IMR-90 (cell line): Measurements from ENCODE around the gene CAPZA1. TPM values are rescaled to one million over a fixed set of nuclear protein-coding genes. Genes with fewer than 3 reads are reported as not detected.

Source experiments
- ATAC-seq: fragments of 200-7000 bp; cut with Tn5 transposase; 2 replicates; pipeline ENCODE4 v1.9.1; 2020; ENCODE audit warnings: low read depth, mild to moderate bottlenecking, moderate library complexity
- BruUV-seq: library from RNA; stranded (reverse); fragments of 400-500 nt; replicated peaks from 2 replicates; lab custom pipeline; 2021; lab: Mats Ljungman, UMichigan
- CTCF ChIA-PET: fragments of 300-600 bp; formaldehyde crosslinking; extraction: SDS; loops from one replicate; lab custom pipeline; 2021; ENCODE audit warnings: antibody characterized with exemption; lab: Yijun Ruan, JAX
- POLR2A ChIA-PET: fragments of 300-600 bp; sonication (Branson Sonifier 250); formaldehyde crosslinking; loops from one replicate; lab custom pipeline; 2022; ENCODE audit warnings: antibody characterized with exemption; ENCODE audit not compliant: unreplicated experiment; lab: Charles Lee
- DNase-seq: peaks from one replicate; pipeline ENCODE4 v3.0.0; 2013
- H2AFZ ChIP-seq: replicated peaks from 2 replicates; pipeline ENCODE3; 2013; ENCODE audit warnings: low read length, mild to moderate bottlenecking; ENCODE audit not compliant: poor library complexity
- H2AK5ac ChIP-seq: 2 replicates; pipeline ENCODE4 v1.6.1; 2013; ENCODE audit warnings: low read depth, low read length, inconsistent platforms
- H2AK9ac ChIP-seq: replicated peaks from 2 replicates; pipeline ENCODE3; 2013; ENCODE audit warnings: mild to moderate bottlenecking, low read depth, low read length, moderate library complexity; ENCODE audit not compliant: poor library complexity
- H2BK120ac ChIP-seq: 2 replicates; pipeline ENCODE4 v1.6.1; 2013; ENCODE audit warnings: low read depth, low read length, inconsistent platforms
- H2BK15ac ChIP-seq: 3 replicates; pipeline ENCODE4 v1.6.1; 2013; ENCODE audit warnings: low read depth, low read length, inconsistent platforms
- H2BK20ac ChIP-seq: 2 replicates; pipeline ENCODE4 v1.6.1; 2013; ENCODE audit warnings: low read depth, mild to moderate bottlenecking, inconsistent platforms, low read length, moderate library complexity
- H2BK5ac ChIP-seq: 2 replicates; pipeline ENCODE4 v1.6.1; 2013; ENCODE audit warnings: mild to moderate bottlenecking, low read depth, low read length, inconsistent platforms; ENCODE audit not compliant: poor library complexity, severe bottlenecking
- H3K14ac ChIP-seq: replicated peaks from 2 replicates; pipeline ENCODE4 v1.6.1; 2013; ENCODE audit warnings: low read depth, low read length, inconsistent platforms
- H3K18ac ChIP-seq: 2 replicates; pipeline ENCODE4 v1.6.1; 2013; ENCODE audit warnings: low read depth, low read length, control low read depth
- H3K23ac ChIP-seq: 2 replicates; pipeline ENCODE4 v1.6.1; 2013; ENCODE audit warnings: low read depth, low read length, inconsistent platforms
- H3K27ac ChIP-seq: 2 replicates; pipeline ENCODE4 v1.5.1; 2013; ENCODE audit warnings: mild to moderate bottlenecking, control low read depth, low read length; ENCODE audit not compliant: insufficient read depth
- H3K27me3 ChIP-seq: 2 replicates; pipeline ENCODE4 v1.6.1; 2013; ENCODE audit warnings: low read length; ENCODE audit not compliant: control insufficient read depth, insufficient read depth
- H3K36me3 ChIP-seq: 2 replicates; pipeline ENCODE4 v1.6.1; 2013; ENCODE audit warnings: low read length, mixed read lengths; ENCODE audit not compliant: control insufficient read depth, insufficient read depth
- H3K4ac ChIP-seq: 2 replicates; pipeline ENCODE4 v1.6.1; 2013; ENCODE audit warnings: low read depth, low read length, inconsistent platforms
- H3K4me1 ChIP-seq: 2 replicates; pipeline ENCODE4 v1.6.1; 2013; ENCODE audit warnings: low read length, mixed read lengths; ENCODE audit not compliant: control insufficient read depth, insufficient read depth
- H3K4me2 ChIP-seq: 2 replicates; pipeline ENCODE4 v1.6.1; 2013; ENCODE audit warnings: low read depth, mild to moderate bottlenecking, control low read depth, low read length, moderate library complexity
- H3K4me3 ChIP-seq: 2 replicates; pipeline ENCODE4 v1.5.1; 2013; ENCODE audit warnings: low read depth, mild to moderate bottlenecking, control low read depth, low read length, moderate library complexity; ENCODE audit not compliant: insufficient read depth
- H3K56ac ChIP-seq: 2 replicates; pipeline ENCODE4 v1.6.1; 2013; ENCODE audit warnings: low read length, inconsistent platforms; ENCODE audit not compliant: insufficient read depth; ENCODE audit errors: extremely low read depth
- H3K79me1 ChIP-seq, 2 experiments: 2 replicates each; pipeline ENCODE4 v1.6.1; 2013; ENCODE audit warnings: low read length in 2 of 2, inconsistent platforms in 1 of 2, low read depth in 1 of 2
- H3K9ac ChIP-seq: 2 replicates; pipeline ENCODE4 v1.6.1; 2013; ENCODE audit warnings: low read depth, low read length, control low read depth
- H3K9me1 ChIP-seq: 2 replicates; pipeline ENCODE4 v1.6.1; 2013; ENCODE audit warnings: low read length, inconsistent platforms; ENCODE audit not compliant: insufficient read depth
- H3K9me3 ChIP-seq: 2 replicates; pipeline ENCODE4 v1.6.1; 2013; ENCODE audit warnings: low read length; ENCODE audit not compliant: control insufficient read depth, insufficient read depth
- H4K20me1 ChIP-seq: 2 replicates; pipeline ENCODE4 v1.6.1; 2013; ENCODE audit warnings: low read length, inconsistent platforms; ENCODE audit not compliant: insufficient read depth
- H4K5ac ChIP-seq: 2 replicates; pipeline ENCODE4 v1.6.1; 2013; ENCODE audit warnings: mild to moderate bottlenecking, low read depth, low read length, control low read depth
- H4K8ac ChIP-seq, 2 experiments: 2 replicates each; pipeline ENCODE4 v1.6.1; 2013; ENCODE audit warnings: low read depth in 2 of 2, low read length in 2 of 2, control low read depth in 1 of 2, inconsistent platforms in 1 of 2
- H4K91ac ChIP-seq: 2 replicates; pipeline ENCODE4 v1.6.1; 2013; ENCODE audit warnings: low read depth, low read length, inconsistent platforms; ENCODE audit not compliant: insufficient read depth
- MXI1 ChIP-seq: IDR thresholded peaks from 2 replicates; pipeline ENCODE4 v1.6.1; 2012; ENCODE audit warnings: low read depth, mild to moderate bottlenecking, low read length, moderate library complexity, borderline replicate concordance
- RFX5 ChIP-seq: IDR thresholded peaks from 2 replicates; pipeline ENCODE4 v1.8.0; 2012; ENCODE audit warnings: low read depth, mild to moderate bottlenecking, low read length, moderate library complexity
- WGBS, 2 experiments: methylation state at CpG; one replicate each; pipeline versions ENCODE4 v1.1.5 to v1.1.7; 2013; ENCODE audit warnings: missing lambda C conversion rate in 2 of 2; ENCODE audit not compliant: insufficient read length in 1 of 2; ENCODE audit errors: extremely low coverage in 2 of 2; 5-methylcytosine and 5-hydroxymethylcytosine counted together
- dilution Hi-C: fragments of 300-500 bp; cut with HindIII; formaldehyde crosslinking; loops from one replicate; pipeline ENCODE4 v1.14.3; 2018; ENCODE audit warnings: low sequenced_read_pairs; ENCODE audit not compliant: unreplicated experiment
- in situ Hi-C: fragments of 300-500 bp; cut with MboI; formaldehyde crosslinking; loops from 3 replicates; pipeline ENCODE4 v1.14.3; 2019; ENCODE audit warnings: low sequenced_read_pairs, inconsistent platforms, mixed read lengths
- intact Hi-C: fragments of 100-400 bp; cut with micrococcal nuclease; formaldehyde crosslinking; loops from 2 replicates; pipeline ENCODE4 v1.10.0; 2022
- polyA plus RNA-seq, 3 experiments: library from polyadenylated mRNA; depleted of rRNA; stranded (reverse); fragments of >200 nt; gene quantifications; 2 replicates each; pipeline ENCODE4 v1.2.3, GENCODE V29; 2012; ENCODE audit warnings: low replicate concordance in 1 of 3
- total RNA-seq: library from RNA; depleted of rRNA; stranded (reverse); fragments of >200 nt; gene quantifications from 2 replicates; pipeline ENCODE4 v1.2.3, GENCODE V29; 2012

The CAPZA1 gene
- total and polyA plus RNA-seq, 2 of the 4 experiments (the other 2 are of a cell fraction), result 108 to 262 TPM

DNA sequence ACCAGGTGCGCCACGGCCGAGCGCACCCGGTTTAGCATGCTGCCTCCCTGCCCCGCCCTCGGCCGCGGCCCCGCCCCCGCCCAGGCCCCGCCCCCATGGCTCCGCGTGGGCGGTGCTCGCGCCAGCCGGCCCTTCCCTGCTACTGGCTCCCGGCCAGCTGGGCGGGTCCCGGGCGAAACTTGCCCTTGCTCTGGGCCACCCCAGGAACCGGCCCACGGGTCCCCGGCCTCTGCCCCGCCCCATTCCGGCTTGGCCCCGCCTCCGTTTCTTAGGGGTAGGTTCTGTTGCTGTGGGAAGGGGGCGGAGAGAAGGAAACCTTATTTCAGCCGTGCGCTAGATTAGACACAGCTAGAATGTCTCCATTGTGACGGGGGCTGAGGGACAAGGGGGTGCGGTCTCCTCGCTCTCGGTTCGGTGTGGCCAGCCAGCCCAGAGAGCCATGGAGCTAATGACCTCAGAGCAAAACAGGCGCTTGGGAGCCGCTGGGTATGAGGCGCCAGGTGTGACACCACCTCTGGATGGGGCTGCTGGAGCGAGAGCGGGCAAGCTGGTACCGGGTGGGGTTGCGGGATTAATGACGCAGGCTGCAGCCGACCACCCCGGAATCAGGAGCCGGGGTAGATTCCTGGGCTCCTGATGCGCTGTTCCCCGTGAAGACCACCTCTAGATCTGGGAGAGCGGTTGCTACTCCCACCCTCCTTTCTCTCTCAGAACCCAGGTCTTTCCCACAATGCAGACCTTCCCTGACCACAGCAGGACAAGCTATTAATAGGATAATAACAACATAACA is 95.8 kb downstream of the CAPZA1 start, which contains the start of gene PPM1J:
TSS of gene PPM1J (minus strand) at position 69 of the 790 bp plus-strand sequence. CDS start at position 38, 31 bp downstream.
- H3K36me3 ChIP-seq, result no peaks in the 10 kb centered on the region
- ChIA-PET CTCF (interaction anchor here (0.7 to 4.7 kb wide), 17 partner anchors 11 to 963 kb away, joined by 3 to 32 read pairs (median 3); partner anchors contain the start of gene LRIG2), POLR2A (no interaction called here)
- H4K91ac ChIP-seq, result no peak within 1 kb of the TSS
- intact Hi-C loops, result loop anchor here (1.0 to 10.0 kb wide), 6 partner anchors 89 to 962 kb away; partner anchors contain the start of genes LRIG2 and SLC16A1
- H3K14ac ChIP-seq, result no peak within 1 kb of the TSS
- H3K27me3 ChIP-seq, result peaks cover 7% of the 10 kb centered on the region; the same call in 1 of the 2 replicates
- no peak within 1 kb of the TSS for H4K5ac ChIP-seq
- H3K4me3 ChIP-seq, result peak within 1 kb of the TSS; percentile 68
- H3K18ac ChIP-seq, result no peak within 1 kb of the TSS
- no peak within 1 kb of the TSS for H3K27ac ChIP-seq
- H3K4ac ChIP-seq, result no peak within 1 kb of the TSS
- 0 out of 2 replicates have a peak, but pooled peaks have one; percentile 55 for TF ChIP-seq MXI1
- no peak for TF ChIP-seq RFX5
- dilution Hi-C loops, result no loop called here
- H4K20me1 ChIP-seq, result no peaks in the 10 kb centered on the region
- no peaks in the 10 kb centered on the region for H3K9me3 ChIP-seq
- peak within 1 kb of the TSS; percentile 19 for H3K9ac ChIP-seq
- no peak within 1 kb of the TSS for H2AK5ac ChIP-seq
- WGBS, 2 experiments, result 0% methylated on average over 19 of the region's 51 CpGs; no CpG with 5 or more reads in 1 of the 2 experiments
- no peak within 1 kb of the TSS for H2BK20ac ChIP-seq
- DNase-seq (peak; percentile 83), ATAC-seq (peak; percentile 79)
- no peaks in the 10 kb centered on the region for H3K79me1 ChIP-seq
- 0 out of 2 replicates have a peak within 1 kb of the TSS, but pooled peaks have one; percentile 4 for H3K23ac ChIP-seq
- no TSS peak for BruUV-seq
- H2BK5ac ChIP-seq, result no peak within 1 kb of the TSS
- no peak within 1 kb of the TSS for H4K8ac ChIP-seq
- in situ Hi-C loops, result loop anchor here (5.0 to 25.0 kb wide), 3 partner anchors 92 to 972 kb away; partner anchors contain the start of gene SLC16A1
- no peak within 1 kb of the TSS; the same call in 2 of the 3 replicates for H2BK15ac ChIP-seq
- H3K4me1 ChIP-seq, result no peaks in the 10 kb centered on the region
- peak within 1 kb of the TSS; percentile 94 for H2AFZ ChIP-seq
- peak within 1 kb of the TSS; percentile 83 for H2AK9ac ChIP-seq
- peak within 1 kb of the TSS; percentile 92 for H3K4me2 ChIP-seq
- H3K56ac ChIP-seq, result no peak within 1 kb of the TSS
- no peak within 1 kb of the TSS for H2BK120ac ChIP-seq
- H3K9me1 ChIP-seq, result peaks cover 3% of the 10 kb centered on the region; the same call in 1 of the 2 replicates
